Spleen (tissue), 7 donors: Measurements from ENCODE around the gene DMBT1.

ENCODE experiments used
- POLR2A ChIP-seq, 3 donors: fragments of 450-650 bp; IDR thresholded peaks; one replicate each; pipeline ENCODE4 v1.5.1; 2017; ENCODE audit warnings: antibody characterized with exemption in 3 of 3, mild to moderate bottlenecking in 1 of 3
- POLR2AphosphoS5 ChIP-seq, 3 donors: sonication (generic); formaldehyde crosslinking; IDR thresholded peaks; one replicate each; pipeline ENCODE4 v1.5.1; 2017; ENCODE audit warnings: antibody characterized with exemption in 3 of 3
- TF ChIP-seq, protein P1 (sequence below), 11 experiments: fragments of 200-600 bp in 7 of 11; fragments of 450-650 bp in 4 of 11; sonication (generic) in 4 of 11; IDR thresholded peaks in 8 of 11; conservative IDR thresholded peaks in 3 of 11; 1 replicate in 7 of 11; 2 replicates in 4 of 11; pipeline versions ENCODE4 v1.4.0 to v1.8.0; 2016 to 2021; ENCODE audit warnings: antibody characterized with exemption in 11 of 11, inconsistent platforms in 4 of 11, mild to moderate bottlenecking in 1 of 11
- donor health status: DM: no; HTN: no; CAD: no; lungs with moderate emphysema.
- donor health status: DM: no; HTN: no; CAD: no.
- donor health status: DM: no; HTN: no; CAD: no.

DNA sequence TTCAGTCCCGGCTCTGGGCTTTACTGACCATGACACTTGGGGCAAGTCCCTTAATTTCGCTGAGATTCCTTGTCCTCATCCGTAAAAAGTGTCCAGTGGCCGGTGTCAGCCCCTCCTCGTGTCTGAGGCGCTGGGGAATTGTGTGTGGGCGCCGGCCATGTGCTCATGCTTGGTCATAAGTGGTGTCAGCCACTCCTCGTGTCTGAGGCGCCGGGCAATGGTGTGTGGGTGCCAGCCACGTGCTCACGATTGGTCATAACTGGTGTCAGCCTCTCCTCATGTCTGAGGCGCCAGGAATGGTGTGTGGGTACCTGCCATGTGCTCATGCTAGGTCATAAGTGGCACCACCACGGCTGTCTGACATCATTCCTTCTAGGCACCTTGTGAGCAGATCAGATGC lies 40.7 kb upstream of the DMBT1 start:
- TF ChIP-seq POLR2A (IDR thresholded peaks at IDR 0.05) (no peak), POLR2AphosphoS5 (IDR thresholded peaks at IDR 0.05) (no peak)
- TF ChIP-seq, protein P1, sequence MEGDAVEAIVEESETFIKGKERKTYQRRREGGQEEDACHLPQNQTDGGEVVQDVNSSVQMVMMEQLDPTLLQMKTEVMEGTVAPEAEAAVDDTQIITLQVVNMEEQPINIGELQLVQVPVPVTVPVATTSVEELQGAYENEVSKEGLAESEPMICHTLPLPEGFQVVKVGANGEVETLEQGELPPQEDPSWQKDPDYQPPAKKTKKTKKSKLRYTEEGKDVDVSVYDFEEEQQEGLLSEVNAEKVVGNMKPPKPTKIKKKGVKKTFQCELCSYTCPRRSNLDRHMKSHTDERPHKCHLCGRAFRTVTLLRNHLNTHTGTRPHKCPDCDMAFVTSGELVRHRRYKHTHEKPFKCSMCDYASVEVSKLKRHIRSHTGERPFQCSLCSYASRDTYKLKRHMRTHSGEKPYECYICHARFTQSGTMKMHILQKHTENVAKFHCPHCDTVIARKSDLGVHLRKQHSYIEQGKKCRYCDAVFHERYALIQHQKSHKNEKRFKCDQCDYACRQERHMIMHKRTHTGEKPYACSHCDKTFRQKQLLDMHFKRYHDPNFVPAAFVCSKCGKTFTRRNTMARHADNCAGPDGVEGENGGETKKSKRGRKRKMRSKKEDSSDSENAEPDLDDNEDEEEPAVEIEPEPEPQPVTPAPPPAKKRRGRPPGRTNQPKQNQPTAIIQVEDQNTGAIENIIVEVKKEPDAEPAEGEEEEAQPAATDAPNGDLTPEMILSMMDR (IDR thresholded peaks at IDR 0.05 in 8 of 11, conservative IDR thresholded peaks at IDR 0.05 in 3 of 11): no peak
